Measurements from ENCODE around the gene STON1. TPM values are rescaled to one million over a fixed set of nuclear protein-coding genes. Genes with fewer than 3 reads are reported as not detected.

The STON1 gene
- total RNA-seq, 1 experiment from 2014 or later = 1.7 TPM

DNA sequence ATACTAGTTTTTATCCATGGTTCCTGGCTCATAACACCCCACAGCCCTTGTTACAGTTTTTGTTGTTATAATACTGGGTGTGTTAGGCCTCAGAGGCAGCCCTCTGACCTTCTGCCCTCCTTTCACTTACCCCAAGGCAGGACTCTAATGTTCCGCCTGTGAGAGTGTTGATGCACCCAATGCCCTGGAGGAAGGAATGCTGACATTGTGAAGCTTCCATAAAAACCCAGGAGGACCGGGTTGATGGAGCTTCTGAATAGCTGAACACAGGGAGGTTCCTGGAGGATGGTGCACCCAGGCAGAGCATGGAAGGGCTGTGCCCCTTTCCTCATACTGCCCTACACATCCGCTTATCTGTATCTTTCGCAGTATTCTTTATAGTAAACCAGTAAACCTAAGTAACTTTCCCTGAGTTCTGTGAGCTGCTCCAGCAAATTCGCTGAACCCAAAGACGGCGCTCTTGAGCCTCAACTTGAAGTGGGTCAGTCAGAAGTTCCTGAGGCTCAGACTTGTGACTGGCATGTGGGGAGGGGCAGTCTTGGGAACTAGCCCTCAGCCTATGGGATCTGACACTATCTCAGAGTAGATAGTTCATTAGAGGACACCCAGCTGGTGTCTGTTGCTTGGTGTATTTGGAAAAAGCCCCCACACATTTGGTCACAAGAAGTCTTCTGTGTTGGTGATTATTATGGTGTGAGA, 10.4 kb downstream of the STON1 start:
- H3K79me2 ChIP-seq (ENCODE audit: low read depth) = no peaks in the 10 kb centered on the region
- no peaks in the 10 kb centered on the region for H3K27me3 ChIP-seq (ENCODE audit: insufficient read depth, low read depth)
- intact Hi-C loops (cut with micrococcal nuclease; ENCODE audit: unreplicated experiment) = no loop called here
- no peaks in the 10 kb centered on the region for H3K9me3 ChIP-seq (ENCODE audit: insufficient read depth, low read depth)
- H3K4me2 ChIP-seq = no peak overlapping the region
- H2AFZ ChIP-seq = no peak overlapping the region
- H3K4me3 ChIP-seq = no peak overlapping the region
- no peaks in the 10 kb centered on the region; the same call in 1 of the 2 replicates for H3F3A ChIP-seq (ENCODE audit: insufficient read depth, low read depth)
- H3K4me1 ChIP-seq (replicated peaks; ENCODE audit: insufficient read depth) = no peaks in the 10 kb centered on the region
- no peaks in the 10 kb centered on the region for H3K36me3 ChIP-seq (ENCODE audit: low read depth)
- DNase-seq = no peak
- H3K9me2 ChIP-seq (ENCODE audit: insufficient read depth) = no peaks in the 10 kb centered on the region
- TF ChIP-seq, protein P1, sequence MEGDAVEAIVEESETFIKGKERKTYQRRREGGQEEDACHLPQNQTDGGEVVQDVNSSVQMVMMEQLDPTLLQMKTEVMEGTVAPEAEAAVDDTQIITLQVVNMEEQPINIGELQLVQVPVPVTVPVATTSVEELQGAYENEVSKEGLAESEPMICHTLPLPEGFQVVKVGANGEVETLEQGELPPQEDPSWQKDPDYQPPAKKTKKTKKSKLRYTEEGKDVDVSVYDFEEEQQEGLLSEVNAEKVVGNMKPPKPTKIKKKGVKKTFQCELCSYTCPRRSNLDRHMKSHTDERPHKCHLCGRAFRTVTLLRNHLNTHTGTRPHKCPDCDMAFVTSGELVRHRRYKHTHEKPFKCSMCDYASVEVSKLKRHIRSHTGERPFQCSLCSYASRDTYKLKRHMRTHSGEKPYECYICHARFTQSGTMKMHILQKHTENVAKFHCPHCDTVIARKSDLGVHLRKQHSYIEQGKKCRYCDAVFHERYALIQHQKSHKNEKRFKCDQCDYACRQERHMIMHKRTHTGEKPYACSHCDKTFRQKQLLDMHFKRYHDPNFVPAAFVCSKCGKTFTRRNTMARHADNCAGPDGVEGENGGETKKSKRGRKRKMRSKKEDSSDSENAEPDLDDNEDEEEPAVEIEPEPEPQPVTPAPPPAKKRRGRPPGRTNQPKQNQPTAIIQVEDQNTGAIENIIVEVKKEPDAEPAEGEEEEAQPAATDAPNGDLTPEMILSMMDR (conservative IDR thresholded peaks at IDR 0.05) = no peak
- no peak for TF ChIP-seq EZH2 (IDR thresholded peaks at IDR 0.05; ENCODE audit: low read depth)
- no TSS peak for BruUV-seq (replicated peaks)
- H3K27ac ChIP-seq = no peak overlapping the region
- CTCF ChIA-PET = no interaction called here
- H4K20me1 ChIP-seq (ENCODE audit: insufficient read depth) = no peaks in the 10 kb centered on the region
- POLR2A ChIA-PET (ENCODE audit: unreplicated experiment) = interaction anchor here (0.6 kb wide), 1 partner anchor 15 kb away, joined by 3 read pairs; no protein-coding TSS in a partner anchor

DNA sequence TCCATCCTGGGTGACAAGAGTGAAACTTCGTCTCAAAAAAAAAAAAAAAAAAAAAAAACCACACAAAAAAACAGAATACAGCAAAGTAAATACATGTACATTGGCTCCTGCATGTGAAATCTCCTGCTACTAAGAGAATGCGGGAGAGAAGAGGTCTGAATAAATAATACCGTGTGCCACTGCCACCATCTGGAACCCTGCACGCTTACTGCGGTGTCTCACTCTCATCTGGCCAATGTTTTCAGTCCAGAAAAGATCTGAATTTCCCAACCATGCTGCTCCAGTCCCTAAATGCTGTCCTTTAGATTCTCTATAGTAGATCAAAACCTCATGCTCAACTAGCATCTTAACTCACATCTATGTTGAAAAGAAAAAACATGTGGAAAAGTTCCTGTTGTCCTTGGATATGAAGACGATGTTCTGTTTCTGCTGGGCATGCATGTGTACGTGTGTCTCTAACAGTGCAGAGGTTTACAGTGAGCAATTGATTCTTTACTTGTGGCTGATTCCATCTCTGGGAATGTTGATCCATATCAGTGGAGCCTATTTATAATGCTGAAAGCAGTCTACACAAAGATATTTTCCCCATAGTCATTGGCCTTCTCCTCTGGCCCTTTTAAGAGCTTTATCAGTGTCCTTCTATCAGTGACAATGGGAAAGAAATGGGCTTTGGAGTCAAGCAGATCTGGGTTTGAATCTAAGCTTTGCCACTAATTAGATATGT, 11.9 kb downstream of the STON1 start:
- POLR2A ChIA-PET (ENCODE audit: unreplicated experiment) = interaction anchor here (0.7 kb wide), 1 partner anchor 773 kb away, joined by 3 read pairs; no protein-coding TSS in a partner anchor
- no TSS peak for BruUV-seq (replicated peaks)
- intact Hi-C loops (cut with micrococcal nuclease; ENCODE audit: unreplicated experiment) = no loop called here

DNA sequence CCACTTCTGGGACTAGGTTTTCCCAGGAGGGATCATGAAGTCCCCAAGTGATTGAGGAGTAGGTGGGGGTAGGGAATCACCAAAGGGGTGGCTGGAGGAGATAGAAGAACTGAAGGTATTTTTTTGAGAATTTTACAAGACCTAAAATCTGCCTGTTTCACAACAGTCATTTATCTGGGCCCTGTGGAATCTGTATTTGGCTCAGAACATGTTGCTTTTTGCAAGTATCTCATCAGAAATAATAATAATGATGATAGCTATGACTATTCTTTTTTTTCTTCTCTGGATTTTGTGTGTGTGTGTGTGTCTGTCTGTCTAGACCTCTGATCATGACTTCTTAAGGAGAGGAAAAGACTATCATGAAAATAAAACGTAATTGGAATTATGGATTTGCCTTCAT, 13.9 kb downstream of the STON1 start:
- TF ChIP-seq EZH2 (IDR thresholded peaks at IDR 0.05; ENCODE audit: low read depth) = no peak
- POLR2A ChIA-PET (ENCODE audit: unreplicated experiment) = no interaction called here
- H4K20me1 ChIP-seq (ENCODE audit: insufficient read depth) = no peaks in the 10 kb centered on the region
- no TSS peak for BruUV-seq (replicated peaks)
- H3K4me1 ChIP-seq (replicated peaks; ENCODE audit: insufficient read depth) = no peaks in the 10 kb centered on the region
- H3K27me3 ChIP-seq (ENCODE audit: insufficient read depth, low read depth) = no peaks in the 10 kb centered on the region
- no peaks in the 10 kb centered on the region for H3K9me3 ChIP-seq (ENCODE audit: insufficient read depth, low read depth)
- CTCF ChIA-PET = no interaction called here
- H3K9me2 ChIP-seq (ENCODE audit: insufficient read depth) = no peaks in the 10 kb centered on the region
- no peak overlapping the region for H3K4me2 ChIP-seq
- no peaks in the 10 kb centered on the region for H3K36me3 ChIP-seq (ENCODE audit: low read depth)
- H3K4me3 ChIP-seq = no peak overlapping the region
- no peak overlapping the region for H2AFZ ChIP-seq
- H3K79me2 ChIP-seq (ENCODE audit: low read depth) = no peaks in the 10 kb centered on the region
- DNase-seq = no peak
- no peak overlapping the region for H3K27ac ChIP-seq
- intact Hi-C loops (cut with micrococcal nuclease; ENCODE audit: unreplicated experiment) = no loop called here
- H3F3A ChIP-seq (ENCODE audit: insufficient read depth, low read depth) = no peaks in the 10 kb centered on the region

More for the DNA sequence above, 11.9 kb downstream of the STON1 start:
- Histone ChIP-seq H3K27me3 (ENCODE audit: insufficient read depth, low read depth) (no peaks in the 10 kb centered on the region), H2AFZ (no peak overlapping the region), H3F3A (ENCODE audit: insufficient read depth, low read depth) (no peaks in the 10 kb centered on the region; the same call in 1 of the 2 replicates), H3K4me1 (replicated peaks; ENCODE audit: insufficient read depth) (no peaks in the 10 kb centered on the region), H4K20me1 (ENCODE audit: insufficient read depth) (no peaks in the 10 kb centered on the region), H3K9me3 (ENCODE audit: insufficient read depth, low read depth) (no peaks in the 10 kb centered on the region), H3K9me2 (ENCODE audit: insufficient read depth) (no peaks in the 10 kb centered on the region), H3K4me3 (no peak overlapping the region), H3K4me2 (no peak overlapping the region), H3K36me3 (ENCODE audit: low read depth) (no peaks in the 10 kb centered on the region), H3K79me2 (ENCODE audit: low read depth) (no peaks in the 10 kb centered on the region), H3K27ac (no peak overlapping the region)
- TF ChIP-seq, protein P1 (conservative IDR thresholded peaks at IDR 0.05) = no peak
- no peak for TF ChIP-seq EZH2 (IDR thresholded peaks at IDR 0.05; ENCODE audit: low read depth)
- CTCF ChIA-PET = no interaction called here
- DNase-seq = no peak
